ENCODE results near the gene GTPBP6. TPM values are rescaled to one million over a fixed set of nuclear protein-coding genes. Genes with fewer than 3 reads are reported as not detected.
A peak's percentile ranks its signal among the peaks of the same experiment; 100 is the strongest.
"Not testable (repeated sequence)": the region's sequence is repeated elsewhere in the genome, so short reads cannot be mapped to it uniquely, and the experiment has no call there.

The GTPBP6 gene
- total and polyA plus RNA-seq, 4 donors: 34.7 to 62.6 (median 41.8) TPM

GRCh38 chrX:327660-328126 is 9.1 kb upstream of the GTPBP6 start:
- WGBS, 2 donors: 88 to 91% methylated on average over 33 of the region's 33 CpGs
- DNase-seq (peak; percentile 41 to 70), ATAC-seq (ENCODE audit: low FRiP score) (no peak)
- no peaks in the 10 kb centered on the region for H3K36me3 ChIP-seq (ENCODE audit: control insufficient read depth in 1 of 2, insufficient read depth in 2 of 2, low read length in 1 of 2)
- intact Hi-C loops (cut with DNase I): no loop called here
- no peaks in the 10 kb centered on the region for H3K27me3 ChIP-seq (ENCODE audit: control insufficient read depth in 1 of 2, insufficient read depth in 2 of 2, low read length in 1 of 2)
- H3K27ac ChIP-seq (ENCODE audit: low read depth in 1 of 2, low read length in 2 of 2): no peak overlapping the region
- no peaks in the 10 kb centered on the region for H3K4me1 ChIP-seq (ENCODE audit: control insufficient read depth in 1 of 2, insufficient read depth in 2 of 2, low read length in 2 of 2)
- H3K9me3 ChIP-seq (ENCODE audit: control insufficient read depth, low read length): no peaks in the 10 kb centered on the region
- no peak overlapping the region for H3K4me3 ChIP-seq (ENCODE audit: low read length in 2 of 2)

- H3K4me3 ChIP-seq (ENCODE audit: low read length in 2 of 2); H3K36me3 ChIP-seq (ENCODE audit: control insufficient read depth in 1 of 2, insufficient read depth in 2 of 2, low read length in 1 of 2); H3K9me3 ChIP-seq (ENCODE audit: control insufficient read depth, low read length); intact Hi-C loops (cut with DNase I); ATAC-seq (ENCODE audit: low FRiP score); H3K4me1 ChIP-seq (ENCODE audit: control insufficient read depth in 1 of 2, insufficient read depth in 2 of 2, low read length in 2 of 2); H3K27ac ChIP-seq (ENCODE audit: low read depth in 1 of 2, low read length in 2 of 2); H3K27me3 ChIP-seq (ENCODE audit: control insufficient read depth in 1 of 2, insufficient read depth in 2 of 2, low read length in 1 of 2): not testable (repeated sequence)
- peak; percentile 29 to 65 for DNase-seq
- 81 to 84% methylated on average over 14 of the region's 14 CpGs for WGBS, 2 donors
Observed at GRCh38 chrX:324664-325063, 6.1 kb upstream of the GTPBP6 start.

- Histone ChIP-seq H3K4me3 (ENCODE audit: low read length in 2 of 2) (no peak overlapping the region), H3K36me3 (ENCODE audit: control insufficient read depth in 1 of 2, insufficient read depth in 2 of 2, low read length in 1 of 2) (no peaks in the 10 kb centered on the region), H3K4me1 (ENCODE audit: control insufficient read depth in 1 of 2, insufficient read depth in 2 of 2, low read length in 2 of 2) (peaks cover 0 to 3% of the 10 kb centered on the region in 2 donors), H3K9me3 (ENCODE audit: control insufficient read depth, low read length) (no peaks in the 10 kb centered on the region), H3K27me3 (ENCODE audit: control insufficient read depth in 1 of 2, insufficient read depth in 2 of 2, low read length in 1 of 2) (no peaks in the 10 kb centered on the region), H3K27ac (ENCODE audit: low read depth in 1 of 2, low read length in 2 of 2) (no peak overlapping the region)
- ATAC-seq (ENCODE audit: low FRiP score) (peak; percentile 20), DNase-seq (peak in 1 of 2 donors; percentile 75)
- intact Hi-C loops (cut with DNase I): no loop called here
- 76 to 78% methylated on average over 37 to 38 of the region's 38 CpGs for whole genome bisulfite sequencing, 2 donors
Observed at GRCh38 chrX:323721-324628, 5.4 kb upstream of the GTPBP6 start.

GRCh38 chrX:320126-320783 is 1.7 kb upstream of the GTPBP6 start:
- Histone ChIP-seq H3K4me1 (ENCODE audit: control insufficient read depth in 1 of 2, insufficient read depth in 2 of 2, low read length in 2 of 2) (peaks cover 0 to 3% of the 10 kb centered on the region in 2 donors), H3K27me3 (ENCODE audit: control insufficient read depth in 1 of 2, insufficient read depth in 2 of 2, low read length in 1 of 2) (no peaks in the 10 kb centered on the region), H3K4me3 (ENCODE audit: low read length in 2 of 2) (peak overlapping the region; percentile 49 to 95), H3K9me3 (ENCODE audit: control insufficient read depth, low read length) (no peaks in the 10 kb centered on the region), H3K36me3 (ENCODE audit: control insufficient read depth in 1 of 2, insufficient read depth in 2 of 2, low read length in 1 of 2) (peaks cover 0 to under 1% of the 10 kb centered on the region in 2 donors), H3K27ac (ENCODE audit: low read depth in 1 of 2, low read length in 2 of 2) (no peak overlapping the region)
- 3 to 6% methylated on average over 24 of the region's 24 CpGs for WGBS, 2 donors
- DNase-seq (peak in 1 of 2 donors; percentile 61), ATAC-seq (ENCODE audit: low FRiP score) (no peak)
- intact Hi-C loops (cut with DNase I): no loop called here

GRCh38 chrX:319579-320125 is 1.1 kb upstream of the GTPBP6 start:
- Histone ChIP-seq H3K27me3 (ENCODE audit: control insufficient read depth in 1 of 2, insufficient read depth in 2 of 2, low read length in 1 of 2) (no peaks in the 10 kb centered on the region), H3K9me3 (ENCODE audit: control insufficient read depth, low read length) (no peaks in the 10 kb centered on the region), H3K4me1 (ENCODE audit: control insufficient read depth in 1 of 2, insufficient read depth in 2 of 2, low read length in 2 of 2) (peaks cover 0 to 3% of the 10 kb centered on the region in 2 donors), H3K4me3 (ENCODE audit: low read length in 2 of 2) (peak overlapping the region; percentile 49 to 95), H3K27ac (ENCODE audit: low read depth in 1 of 2, low read length in 2 of 2) (no peak overlapping the region), H3K36me3 (ENCODE audit: control insufficient read depth in 1 of 2, insufficient read depth in 2 of 2, low read length in 1 of 2) (peaks cover 3% of the 10 kb centered on the region in 2 donors)
- ATAC-seq (ENCODE audit: low FRiP score) (no peak), DNase-seq (peak; percentile 70 to 79)
- 1 to 2% methylated on average over 38 to 41 of the region's 41 CpGs for WGBS, 2 donors
- intact Hi-C loops (cut with DNase I): loop anchor here (5.0 kb wide), 2 partner anchors 37 to 68 kb away; partner anchors contain the start of genes PPP2R3B (in 2 of the 2) and PLCXD1 (in 1 of the 2)

GRCh38 chrX:318068-318738 is 393 bp downstream of the GTPBP6 start:
- DNase-seq (peak; percentile 98 to 99), ATAC-seq (ENCODE audit: low FRiP score) (peak; percentile 87)
- peaks cover 3 to 4% of the 10 kb centered on the region in 2 donors for H3K36me3 ChIP-seq (ENCODE audit: control insufficient read depth in 1 of 2, insufficient read depth in 2 of 2, low read length in 1 of 2)
- H3K27me3 ChIP-seq (ENCODE audit: control insufficient read depth in 1 of 2, insufficient read depth in 2 of 2, low read length in 1 of 2): no peaks in the 10 kb centered on the region
- peaks cover 0 to 3% of the 10 kb centered on the region in 2 donors for H3K4me1 ChIP-seq (ENCODE audit: control insufficient read depth in 1 of 2, insufficient read depth in 2 of 2, low read length in 2 of 2)
- peak overlapping the region; percentile 62 to 87 for H3K4me3 ChIP-seq (ENCODE audit: low read length in 2 of 2)
- WGBS, 2 donors: 0% methylated on average over 42 to 61 of the region's 61 CpGs
- H3K9me3 ChIP-seq (ENCODE audit: control insufficient read depth, low read length): no peaks in the 10 kb centered on the region
- intact Hi-C loops (cut with DNase I): loop anchor here (5.0 kb wide), 2 partner anchors 36 to 69 kb away; partner anchors contain the start of genes PPP2R3B (in 2 of the 2) and PLCXD1 (in 1 of the 2)
- H3K27ac ChIP-seq (ENCODE audit: low read depth in 1 of 2, low read length in 2 of 2): peak overlapping the region; percentile 23 to 97

GRCh38 chrX:317424-318067 is 1.1 kb downstream of the GTPBP6 start:
- Histone ChIP-seq H3K4me3 (ENCODE audit: low read length in 2 of 2) (no peak overlapping the region), H3K27ac (ENCODE audit: low read depth in 1 of 2, low read length in 2 of 2) (peak overlapping the region in 1 of 2 donors; percentile 43), H3K36me3 (ENCODE audit: control insufficient read depth in 1 of 2, insufficient read depth in 2 of 2, low read length in 1 of 2) (peaks cover 3 to 4% of the 10 kb centered on the region in 2 donors), H3K4me1 (ENCODE audit: control insufficient read depth in 1 of 2, insufficient read depth in 2 of 2, low read length in 2 of 2) (peaks cover 0 to 3% of the 10 kb centered on the region in 2 donors), H3K9me3 (ENCODE audit: control insufficient read depth, low read length) (no peaks in the 10 kb centered on the region), H3K27me3 (ENCODE audit: control insufficient read depth in 1 of 2, insufficient read depth in 2 of 2, low read length in 1 of 2) (no peaks in the 10 kb centered on the region)
- DNase-seq: no peak
- peak; percentile 9 for ATAC-seq (ENCODE audit: low FRiP score)
- WGBS, 2 donors: 48 to 49% methylated on average over 18 to 28 of the region's 28 CpGs
- intact Hi-C loops (cut with DNase I): loop anchor here (5.0 kb wide), 2 partner anchors 35 to 70 kb away; partner anchors contain the start of genes PPP2R3B (in 2 of the 2) and PLCXD1 (in 1 of the 2)
